Measurements from ENCODE around the gene CAMK2A.

CAMK2A gene

DNA sequence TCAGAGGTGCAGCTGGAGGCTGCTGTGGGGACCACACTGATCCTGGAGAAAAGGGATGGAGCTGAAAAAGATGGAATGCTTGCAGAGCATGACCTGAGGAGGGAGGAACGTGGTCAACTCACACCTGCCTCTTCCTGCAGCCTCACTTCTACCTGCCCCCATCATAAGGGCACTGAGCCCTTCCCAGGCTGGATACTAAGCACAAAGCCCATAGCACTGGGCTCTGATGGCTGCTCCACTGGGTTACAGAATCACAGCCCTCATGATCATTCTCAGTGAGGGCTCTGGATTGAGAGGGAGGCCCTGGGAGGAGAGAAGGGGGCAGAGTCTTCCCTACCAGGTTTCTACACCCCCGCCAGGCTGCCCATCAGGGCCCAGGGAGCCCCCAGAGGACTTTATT is 105.6 kb downstream of the CAMK2A start:
- FAIRE-seq (no peak), DNase-seq (ENCODE audit: insufficient read length, low spot score) (no peak)
- TF ChIP-seq PAX5 (IDR thresholded peaks at IDR 0.05; ENCODE audit: insufficient read depth, low read length, severe bottlenecking) (no peak), SPI1 (IDR thresholded peaks at IDR 0.05; ENCODE audit: low read depth, low read length) (no peak), POLR2AphosphoS5 (IDR thresholded peaks at IDR 0.05; ENCODE audit: low read depth, low read length) (no peak), POU2F2 (IDR thresholded peaks at IDR 0.05; ENCODE audit: low read depth, low read length) (no peak), POLR2A (IDR thresholded peaks at IDR 0.05; ENCODE audit: low read depth, low read length) (no peak), TAF1 (IDR thresholded peaks at IDR 0.05; ENCODE audit: low read depth, low read length) (no peak)

DNA sequence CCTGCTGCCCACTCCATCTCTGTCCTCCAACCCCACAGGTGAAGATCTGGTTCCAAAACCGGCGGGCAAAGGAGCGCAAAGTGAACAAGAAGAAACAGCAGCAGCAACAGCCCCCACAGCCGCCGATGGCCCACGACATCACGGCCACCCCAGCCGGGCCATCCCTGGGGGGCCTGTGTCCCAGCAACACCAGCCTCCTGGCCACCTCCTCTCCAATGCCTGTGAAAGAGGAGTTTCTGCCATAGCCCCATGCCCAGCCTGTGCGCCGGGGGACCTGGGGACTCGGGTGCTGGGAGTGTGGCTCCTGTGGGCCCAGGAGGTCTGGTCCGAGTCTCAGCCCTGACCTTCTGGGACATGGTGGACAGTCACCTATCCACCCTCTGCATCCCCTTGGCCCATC is 106.1 kb downstream of the CAMK2A start:
- DNase-seq (ENCODE audit: insufficient read length, low spot score) (no peak), FAIRE-seq (no peak)
- TF ChIP-seq TAF1 (IDR thresholded peaks at IDR 0.05; ENCODE audit: low read depth, low read length) (no peak), POLR2A (IDR thresholded peaks at IDR 0.05; ENCODE audit: low read depth, low read length) (no peak), PAX5 (IDR thresholded peaks at IDR 0.05; ENCODE audit: insufficient read depth, low read length, severe bottlenecking) (no peak), POLR2AphosphoS5 (IDR thresholded peaks at IDR 0.05; ENCODE audit: low read depth, low read length) (no peak)

DNA sequence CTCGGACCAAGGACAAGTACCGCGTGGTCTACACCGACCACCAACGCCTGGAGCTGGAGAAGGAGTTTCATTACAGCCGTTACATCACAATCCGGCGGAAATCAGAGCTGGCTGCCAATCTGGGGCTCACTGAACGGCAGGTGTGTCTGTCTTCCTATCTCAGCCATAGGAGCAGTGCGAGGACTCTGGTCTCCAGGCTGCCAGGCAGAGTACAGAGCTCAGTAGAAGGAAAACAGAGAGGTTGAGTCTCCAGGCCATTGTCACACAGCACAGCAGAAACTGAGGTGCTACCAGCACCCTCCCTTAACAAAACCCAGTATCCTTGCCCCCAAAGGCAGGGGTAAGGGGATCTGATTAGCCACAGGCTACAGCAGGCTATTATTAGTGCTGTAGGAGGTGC is 106.8 kb downstream of the CAMK2A start:
- DNase-seq (ENCODE audit: insufficient read length, low spot score): no peak
- no peak for FAIRE-seq

DNA sequence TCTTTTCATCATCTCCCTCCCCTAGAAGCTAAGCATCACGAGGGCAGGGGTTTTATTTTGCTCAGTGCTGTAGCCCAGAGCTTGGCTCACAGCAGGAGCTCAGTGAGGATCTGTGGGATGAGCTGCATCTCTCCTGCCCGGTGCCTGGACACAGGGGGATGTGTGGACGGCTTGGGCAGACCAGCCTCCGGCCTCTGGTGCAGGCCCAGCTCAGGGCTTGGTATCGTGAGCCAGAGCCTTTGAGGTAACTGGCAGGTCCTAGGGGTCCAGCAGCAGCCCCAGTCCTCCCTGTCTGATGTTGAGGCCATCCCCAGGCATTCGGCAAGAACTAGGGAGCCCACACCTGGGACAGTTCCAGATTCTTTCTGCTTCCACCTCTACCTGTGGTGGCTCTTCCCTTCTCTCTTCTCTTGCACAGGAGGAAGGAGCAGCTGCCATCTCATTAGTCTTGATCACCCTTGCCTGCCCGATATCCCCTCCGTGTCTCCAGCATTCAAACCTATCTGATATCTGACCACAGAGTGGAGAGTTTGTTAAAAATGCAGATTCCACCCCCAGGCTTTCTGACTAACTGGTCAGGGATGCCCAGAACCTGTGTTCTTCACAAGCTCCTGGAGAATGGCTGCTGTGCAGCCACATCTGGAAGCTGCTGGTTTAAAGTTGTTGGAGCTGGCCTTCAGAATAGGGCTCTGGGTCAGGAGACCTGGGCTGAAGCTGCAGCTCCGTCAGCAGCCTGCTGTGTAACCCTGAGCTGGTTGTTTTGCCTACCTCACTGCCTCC is 107.6 kb downstream of the CAMK2A start:
- FAIRE-seq (no peak), DNase-seq (ENCODE audit: insufficient read length, low spot score) (no peak)
- TF ChIP-seq POLR2A (IDR thresholded peaks at IDR 0.05; ENCODE audit: low read depth, low read length) (no peak), POLR2AphosphoS5 (IDR thresholded peaks at IDR 0.05; ENCODE audit: low read depth, low read length) (no peak), TAF1 (IDR thresholded peaks at IDR 0.05; ENCODE audit: low read depth, low read length) (no peak), POU2F2 (IDR thresholded peaks at IDR 0.05; ENCODE audit: low read depth, low read length) (no peak), PAX5 (IDR thresholded peaks at IDR 0.05; ENCODE audit: insufficient read depth, low read length, severe bottlenecking) (no peak), SPI1 (IDR thresholded peaks at IDR 0.05; ENCODE audit: low read depth, low read length) (no peak)

More for the DNA sequence above, 106.8 kb downstream of the CAMK2A start:
- no peak for TF ChIP-seq POLR2A (IDR thresholded peaks at IDR 0.05; ENCODE audit: low read depth, low read length)
- no peak for TF ChIP-seq POU2F2 (IDR thresholded peaks at IDR 0.05; ENCODE audit: low read depth, low read length)
- no peak for TF ChIP-seq POLR2AphosphoS5 (IDR thresholded peaks at IDR 0.05; ENCODE audit: low read depth, low read length)
- TF ChIP-seq PAX5 (IDR thresholded peaks at IDR 0.05; ENCODE audit: insufficient read depth, low read length, severe bottlenecking): no peak
- TF ChIP-seq TAF1 (IDR thresholded peaks at IDR 0.05; ENCODE audit: low read depth, low read length): no peak
- TF ChIP-seq SPI1 (IDR thresholded peaks at IDR 0.05; ENCODE audit: low read depth, low read length): no peak

DNA sequence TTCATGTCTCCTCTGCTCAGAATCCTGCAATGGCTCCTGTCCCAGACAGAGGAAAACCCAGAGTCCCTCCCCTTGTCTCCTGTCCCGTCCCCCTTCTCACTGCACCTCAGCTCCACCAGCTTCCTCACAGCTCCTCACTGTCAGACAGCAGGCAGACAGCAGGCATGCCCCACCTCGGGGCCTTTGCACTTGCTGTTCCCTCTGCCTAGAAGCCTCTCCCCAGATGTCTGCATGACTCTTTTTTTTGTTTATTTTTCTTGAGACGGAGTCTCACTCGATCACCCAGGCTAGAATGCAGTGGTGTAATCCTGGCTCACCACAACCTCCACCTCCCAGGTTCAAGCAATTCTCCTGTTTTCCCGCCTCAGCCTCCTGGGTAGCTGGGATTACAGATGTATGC is 108.5 kb downstream of the CAMK2A start:
- no peak for FAIRE-seq
- no peak for DNase-seq (ENCODE audit: insufficient read length, low spot score)
- no peak for TF ChIP-seq TAF1 (IDR thresholded peaks at IDR 0.05; ENCODE audit: low read depth, low read length)
- TF ChIP-seq POLR2AphosphoS5 (IDR thresholded peaks at IDR 0.05; ENCODE audit: low read depth, low read length): no peak
- TF ChIP-seq SPI1 (IDR thresholded peaks at IDR 0.05; ENCODE audit: low read depth, low read length): no peak
- TF ChIP-seq PAX5 (IDR thresholded peaks at IDR 0.05; ENCODE audit: insufficient read depth, low read length, severe bottlenecking): no peak
- TF ChIP-seq POU2F2 (IDR thresholded peaks at IDR 0.05; ENCODE audit: low read depth, low read length): no peak
- no peak for TF ChIP-seq POLR2A (IDR thresholded peaks at IDR 0.05; ENCODE audit: low read depth, low read length)

DNA sequence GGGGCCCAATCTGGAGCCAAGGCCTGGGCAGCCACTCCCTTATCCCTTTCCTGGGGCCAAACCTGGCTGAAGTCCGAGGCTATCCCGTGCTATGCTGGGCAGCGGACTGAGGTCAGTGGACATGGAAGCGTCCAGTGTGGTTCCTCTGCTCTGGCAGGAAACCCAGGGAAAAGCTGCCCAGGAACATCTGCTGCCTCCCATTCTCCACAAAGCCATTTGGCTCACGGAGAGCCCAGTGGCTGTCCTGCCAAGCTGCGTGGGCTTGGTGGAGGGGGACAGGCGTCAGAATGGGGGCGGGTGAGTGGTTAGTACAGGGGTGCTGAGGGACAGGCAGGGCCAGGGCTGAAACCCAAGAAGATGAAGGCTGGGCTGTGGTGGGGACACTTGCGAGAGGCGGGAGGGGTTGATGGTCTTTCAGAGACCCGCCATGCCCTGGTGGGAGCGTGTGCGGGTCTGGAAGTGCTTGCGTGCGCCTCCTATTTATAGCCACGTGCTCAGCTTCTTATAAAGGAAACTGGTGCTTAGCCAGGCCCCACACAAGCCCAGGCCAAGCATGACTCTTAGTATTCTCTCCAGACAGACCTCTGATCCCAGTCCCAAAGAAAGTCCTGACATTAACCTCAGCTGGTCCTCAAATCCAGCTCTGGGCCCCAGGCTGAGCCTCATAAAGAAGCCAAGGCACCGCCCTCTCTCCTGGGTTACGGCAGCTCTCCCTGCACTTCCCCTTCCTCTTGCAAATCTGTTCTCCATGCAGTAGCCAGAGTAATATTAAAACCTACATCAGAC is 109.1 kb downstream of the CAMK2A start:
- FAIRE-seq: no peak
- 0 out of 2 replicates have a peak, but pooled peaks have one; percentile 21 for TF ChIP-seq SPI1 (IDR thresholded peaks at IDR 0.05; ENCODE audit: low read depth, low read length)
- no peak for TF ChIP-seq POLR2AphosphoS5 (IDR thresholded peaks at IDR 0.05; ENCODE audit: low read depth, low read length)
- TF ChIP-seq TAF1 (IDR thresholded peaks at IDR 0.05; ENCODE audit: low read depth, low read length): no peak
- no peak for TF ChIP-seq PAX5 (IDR thresholded peaks at IDR 0.05; ENCODE audit: insufficient read depth, low read length, severe bottlenecking)
- no peak for TF ChIP-seq POU2F2 (IDR thresholded peaks at IDR 0.05; ENCODE audit: low read depth, low read length)
- no peak for TF ChIP-seq POLR2A (IDR thresholded peaks at IDR 0.05; ENCODE audit: low read depth, low read length)
- DNase-seq (ENCODE audit: insufficient read length, low spot score): no peak

DNA sequence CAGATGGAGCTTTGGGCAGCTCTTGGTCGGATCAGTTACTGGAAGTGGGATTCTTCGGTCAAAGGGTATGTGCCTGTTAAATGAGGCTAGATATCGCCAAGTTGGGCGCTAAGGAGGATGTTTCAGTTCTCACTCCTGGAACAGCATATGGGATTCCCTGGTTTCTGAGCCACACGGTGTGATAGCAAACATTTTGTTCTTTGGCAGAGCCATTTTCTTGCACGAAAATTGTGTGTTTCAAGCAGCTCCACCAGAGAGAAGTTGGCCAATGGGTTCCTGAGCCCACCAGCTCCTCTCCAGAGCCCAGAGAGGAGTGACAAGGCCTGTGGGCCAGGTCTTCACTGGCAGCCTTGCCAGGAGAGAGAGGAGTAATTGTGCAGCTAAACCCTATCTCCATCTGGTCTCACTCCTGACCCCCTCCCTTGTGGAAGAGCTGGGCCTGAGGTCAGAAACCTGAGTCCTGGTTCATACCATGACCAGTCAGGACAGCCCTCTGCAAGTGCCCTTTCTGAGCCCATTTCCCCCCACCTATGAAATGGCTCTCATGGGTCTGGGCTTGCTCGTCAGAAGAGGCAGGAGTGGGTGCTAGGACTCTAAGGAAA is 110.5 kb downstream of the CAMK2A start:
- DNase-seq (ENCODE audit: insufficient read length, low spot score) (no peak), FAIRE-seq (no peak)
- TF ChIP-seq SPI1 (IDR thresholded peaks at IDR 0.05; ENCODE audit: low read depth, low read length): no peak
- TF ChIP-seq POU2F2 (IDR thresholded peaks at IDR 0.05; ENCODE audit: low read depth, low read length): no peak
- TF ChIP-seq POLR2AphosphoS5 (IDR thresholded peaks at IDR 0.05; ENCODE audit: low read depth, low read length): no peak
- no peak for TF ChIP-seq POLR2A (IDR thresholded peaks at IDR 0.05; ENCODE audit: low read depth, low read length)
- TF ChIP-seq TAF1 (IDR thresholded peaks at IDR 0.05; ENCODE audit: low read depth, low read length): no peak
- no peak for TF ChIP-seq PAX5 (IDR thresholded peaks at IDR 0.05; ENCODE audit: insufficient read depth, low read length, severe bottlenecking)

DNA sequence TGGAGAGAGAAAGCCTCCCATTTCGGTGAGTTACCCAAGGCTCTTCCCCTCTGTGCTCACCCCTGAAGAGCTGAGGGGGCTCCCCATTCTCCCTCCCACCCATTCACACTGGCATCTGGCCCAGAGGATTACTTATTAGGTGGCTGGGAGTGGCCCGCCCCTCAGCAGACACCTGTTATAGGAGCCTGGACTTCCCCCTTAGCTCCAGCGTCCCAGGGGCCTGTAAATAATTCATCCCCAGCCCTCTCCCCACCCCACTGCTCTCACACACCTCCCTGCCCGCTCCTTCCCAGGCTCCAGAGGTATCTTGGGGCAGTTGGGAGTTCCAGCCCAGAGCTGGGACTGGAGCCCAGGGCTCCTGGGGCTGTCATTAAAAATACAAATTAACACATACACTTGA is 111.3 kb downstream of the CAMK2A start:
- no peak for TF ChIP-seq POU2F2 (IDR thresholded peaks at IDR 0.05; ENCODE audit: low read depth, low read length)
- TF ChIP-seq POLR2A (IDR thresholded peaks at IDR 0.05; ENCODE audit: low read depth, low read length): no peak
- no peak for TF ChIP-seq SPI1 (IDR thresholded peaks at IDR 0.05; ENCODE audit: low read depth, low read length)
- FAIRE-seq (no peak), DNase-seq (ENCODE audit: insufficient read length, low spot score) (no peak)

DNA sequence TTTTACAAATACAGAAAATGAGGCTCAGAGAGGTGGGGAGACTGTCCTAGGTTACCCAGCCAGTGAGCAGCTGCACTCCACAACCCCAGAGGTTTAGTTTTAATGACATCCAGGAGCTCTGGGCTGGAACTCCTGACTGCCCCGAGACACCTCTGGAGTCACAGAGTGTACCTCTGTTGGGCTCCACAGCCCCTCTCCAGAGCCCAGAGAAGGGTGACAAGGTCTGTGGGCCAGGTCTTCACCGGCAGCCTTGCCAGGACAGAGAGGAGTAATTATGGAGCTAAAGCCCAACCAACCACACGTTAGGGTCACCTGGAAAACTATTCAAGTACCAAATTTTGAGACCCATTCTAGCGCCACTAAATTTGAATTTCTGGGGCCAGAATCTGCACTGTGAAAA is 111.9 kb downstream of the CAMK2A start:
- no peak for DNase-seq (ENCODE audit: insufficient read length, low spot score)
- no peak for FAIRE-seq
- TF ChIP-seq POU2F2 (IDR thresholded peaks at IDR 0.05; ENCODE audit: low read depth, low read length) (no peak), SPI1 (IDR thresholded peaks at IDR 0.05; ENCODE audit: low read depth, low read length) (no peak), TAF1 (IDR thresholded peaks at IDR 0.05; ENCODE audit: low read depth, low read length) (no peak), POLR2A (IDR thresholded peaks at IDR 0.05; ENCODE audit: low read depth, low read length) (no peak)
